HG03159 (cell line): ENCODE data around the gene DVL1.

Experiments used
- ATAC-seq: cut with Tn5 transposase; IDR thresholded peaks from one replicate; pipeline ENCODE4 v1.9.1; 2021; ENCODE audit warnings: mild to moderate bottlenecking, moderate library complexity; ENCODE audit not compliant: unreplicated experiment

DVL1 gene

GRCh38 chr1:1299686-1300351 lies 49.4 kb downstream of the DVL1 start:
- ATAC-seq = no peak

- no peak for ATAC-seq
Observed at GRCh38 chr1:1298861-1299685, 50.1 kb downstream of the DVL1 start.

- no peak for ATAC-seq
Observed at GRCh38 chr1:1297802-1298424, 51.3 kb downstream of the DVL1 start.

- ATAC-seq = no peak
Observed at GRCh38 chr1:1296070-1297061, 52.9 kb downstream of the DVL1 start.

GRCh38 chr1:1295154-1295923 lies 53.9 kb downstream of the DVL1 start:
- no peak for ATAC-seq

- ATAC-seq = no peak
Observed at GRCh38 chr1:1294250-1294890, 54.8 kb downstream of the DVL1 start.

- no peak for ATAC-seq
Observed at GRCh38 chr1:1293263-1294249, 55.7 kb downstream of the DVL1 start.

GRCh38 chr1:1292851-1293250 lies 56.4 kb downstream of the DVL1 start:
- ATAC-seq = no peak

- ATAC-seq = no peak
Observed at GRCh38 chr1:1292442-1292779, 56.8 kb downstream of the DVL1 start.

GRCh38 chr1:1291548-1292441 lies 57.4 kb downstream of the DVL1 start:
- ATAC-seq = no peak

GRCh38 chr1:1291023-1291528 lies 58.1 kb downstream of the DVL1 start:
- no peak for ATAC-seq

- ATAC-seq = no peak
Observed at GRCh38 chr1:1290238-1290731, 58.9 kb downstream of the DVL1 start.

- ATAC-seq = no peak
Observed at GRCh38 chr1:1287288-1288110, 61.7 kb downstream of the DVL1 start.

GRCh38 chr1:1286313-1287261 lies 62.6 kb downstream of the DVL1 start:
- ATAC-seq = no peak
